HepG2 (cell line): ENCODE data around the gene CDH12.

Source experiments
- ARID5B ChIP-seq: IDR thresholded peaks from 2 replicates; pipeline ENCODE4 v1.4.0; 2020; ENCODE audit warnings: mild to moderate bottlenecking, missing genetic modification reagents
- CHD4 ChIP-seq: fragments of 200-600 bp; sonication (generic); IDR thresholded peaks from 2 replicates; pipeline ENCODE4 v1.7.0; 2017; ENCODE audit warnings: mild to moderate bottlenecking, low read length, borderline replicate concordance
- HDAC2 ChIP-seq: sonication (generic); formaldehyde crosslinking; IDR thresholded peaks from 2 replicates; pipeline ENCODE4 v1.4.0; 2020; ENCODE audit warnings: missing genetic modification reagents
- HOXA5 ChIP-seq: sonication (generic); formaldehyde crosslinking; IDR thresholded peaks from 2 replicates; pipeline ENCODE4 v1.4.0; 2020; ENCODE audit warnings: missing genetic modification reagents
- ZNF691 ChIP-seq: sonication (generic); formaldehyde crosslinking; IDR thresholded peaks from 2 replicates; pipeline ENCODE4 v1.4.0; 2020; ENCODE audit warnings: missing genetic modification reagents, low read depth, mild to moderate bottlenecking, borderline replicate concordance

- no peak for TF ChIP-seq ARID5B (CRISPR knock-in tag)
- no peak for TF ChIP-seq ZNF691 (CRISPR knock-in tag)
- TF ChIP-seq HOXA5 (CRISPR knock-in tag), result no peak
- no peak for TF ChIP-seq HDAC2 (CRISPR knock-in tag)
- TF ChIP-seq CHD4, result no peak
These were observed 441.4 kb downstream of the CDH12 start for GRCh38 chr5:22411554-22412349.
